Activated CD8-positive, alpha-beta memory T cell treated with anti-CD3 and anti-CD28 coated beads, Interleukin-2, amount 50 U/mL, for 4 hours (primary cell): Measurements from ENCODE around the gene DNAJC5.
A peak's percentile ranks its signal among the peaks of the same experiment; 100 is the strongest.
"Not testable (repeated sequence)": the region's sequence is repeated elsewhere in the genome, so short reads cannot be mapped to it uniquely, and the experiment has no call there.

Experiments used
- DNase-seq: peaks from one replicate; pipeline ENCODE4 v3.0.0-alpha.2; 2020

Gene DNAJC5

GRCh38 chr20:63969838-63970713 is 75.2 kb downstream of the DNAJC5 start, which contains the start of gene ZNF512B:
TSS of gene ZNF512B (minus strand) at chr20:63969930. CDS start at chr20:63967950, 1,980 bp downstream.
- peak; percentile 62 for DNase-seq

DNA sequence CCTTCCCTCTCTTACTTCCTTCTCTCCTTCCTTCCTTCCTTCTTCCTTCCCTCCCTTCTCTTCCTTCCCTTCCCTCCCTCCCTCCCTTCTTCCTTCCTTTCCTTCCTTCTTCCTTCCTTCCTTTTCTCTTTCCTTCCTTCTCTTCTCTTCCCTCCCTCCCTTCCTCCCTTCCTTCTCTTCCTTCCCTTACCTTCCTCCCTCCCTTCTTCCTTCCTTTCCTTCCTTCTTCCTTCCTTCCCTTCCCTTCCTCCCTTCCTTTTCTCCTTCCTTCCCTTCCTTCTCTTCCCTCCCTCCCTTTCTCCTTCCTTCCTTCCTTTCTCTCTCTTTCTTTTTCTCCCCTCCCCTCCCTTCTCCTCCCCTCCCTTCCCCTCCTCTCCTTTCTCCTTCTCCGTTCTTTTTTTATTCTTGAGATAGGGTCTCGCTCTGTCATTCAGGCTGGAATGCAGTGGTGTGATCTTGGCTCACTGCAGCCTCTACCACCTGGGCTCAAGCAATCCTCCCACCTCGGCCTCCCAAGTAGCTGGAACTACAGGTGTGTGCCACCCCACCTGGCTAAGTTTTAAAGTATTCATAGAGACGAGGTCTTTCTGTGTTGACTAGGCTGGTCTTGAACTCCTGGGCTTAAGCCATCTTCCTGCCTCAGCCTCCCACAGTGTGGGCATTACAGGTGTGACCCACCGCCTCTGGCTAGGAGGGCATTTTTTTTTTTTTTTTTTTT is 75.9 kb downstream of the DNAJC5 start:
- no peak for DNase-seq

GRCh38 chr20:63971960-63972311 is 77.0 kb downstream of the DNAJC5 start:
- DNase-seq: not testable (repeated sequence)

DNA sequence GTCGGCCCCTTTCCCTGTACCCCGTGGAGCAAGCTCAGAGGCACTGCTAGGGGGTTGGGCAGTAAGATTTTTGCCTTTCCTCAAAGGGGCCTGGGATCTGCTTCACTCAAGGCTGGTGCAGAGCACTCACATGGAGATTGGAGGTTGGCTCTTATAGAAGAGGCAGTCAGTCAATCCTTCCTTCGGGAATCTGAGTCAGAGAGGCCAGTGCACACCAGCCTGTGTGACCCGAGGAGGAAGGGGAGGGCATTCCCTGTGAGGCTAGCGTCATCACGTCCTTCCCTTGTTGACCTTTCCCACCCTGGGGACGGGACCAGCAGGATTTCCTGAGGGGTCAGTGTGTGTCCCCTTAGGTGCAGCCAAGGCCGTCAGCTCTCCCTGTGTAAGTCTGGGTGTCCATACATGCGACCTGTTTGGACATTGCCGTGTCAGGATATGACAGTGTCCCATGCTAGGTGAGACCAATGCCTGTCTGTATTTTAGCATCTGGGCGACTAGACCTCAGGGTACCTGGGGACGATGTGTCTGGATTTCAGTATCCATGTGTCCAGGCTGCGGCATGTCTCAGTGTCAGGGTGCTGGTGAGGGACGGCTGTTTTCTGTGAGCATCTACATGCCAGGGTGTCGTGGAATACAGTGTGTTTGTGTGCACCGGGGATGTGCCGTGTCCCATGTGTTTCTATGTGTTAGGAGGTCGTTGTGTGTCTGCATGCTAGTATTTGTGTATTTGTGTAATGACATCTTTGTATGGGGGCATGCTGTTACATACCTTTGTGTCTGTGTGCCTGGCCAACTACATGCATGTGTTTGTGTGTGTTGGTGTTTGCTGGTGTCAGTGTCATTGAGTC is 77.6 kb downstream of the DNAJC5 start:
- no peak for DNase-seq

- no peak for DNase-seq
Measured at GRCh38 chr20:63973160-63973479, 78.2 kb downstream of the DNAJC5 start.

GRCh38 chr20:63973636-63974401 is 78.9 kb downstream of the DNAJC5 start:
- DNase-seq: peak; percentile 84

GRCh38 chr20:63974402-63975200 is 79.7 kb downstream of the DNAJC5 start:
- DNase-seq: no peak

DNA sequence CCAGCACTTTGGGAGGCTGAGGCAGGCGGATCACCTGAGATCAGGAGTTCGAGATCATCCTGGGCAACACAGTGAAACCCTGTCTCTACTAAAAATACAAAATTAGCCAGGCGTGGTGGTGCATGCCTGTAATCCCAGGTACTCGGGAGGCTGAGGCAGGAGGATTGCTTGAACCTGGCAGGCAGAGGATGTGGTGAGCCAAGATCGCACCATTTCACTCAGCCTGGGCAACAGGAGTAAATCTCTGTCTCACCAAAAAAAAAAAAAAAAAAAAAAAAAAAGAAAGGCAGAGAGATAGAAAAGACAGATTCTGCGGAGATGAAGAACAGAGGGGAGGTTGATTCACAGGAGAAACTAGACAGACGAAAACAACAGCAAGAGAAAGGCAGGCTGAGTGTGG is 81.6 kb downstream of the DNAJC5 start:
- DNase-seq: not testable (repeated sequence)

DNA sequence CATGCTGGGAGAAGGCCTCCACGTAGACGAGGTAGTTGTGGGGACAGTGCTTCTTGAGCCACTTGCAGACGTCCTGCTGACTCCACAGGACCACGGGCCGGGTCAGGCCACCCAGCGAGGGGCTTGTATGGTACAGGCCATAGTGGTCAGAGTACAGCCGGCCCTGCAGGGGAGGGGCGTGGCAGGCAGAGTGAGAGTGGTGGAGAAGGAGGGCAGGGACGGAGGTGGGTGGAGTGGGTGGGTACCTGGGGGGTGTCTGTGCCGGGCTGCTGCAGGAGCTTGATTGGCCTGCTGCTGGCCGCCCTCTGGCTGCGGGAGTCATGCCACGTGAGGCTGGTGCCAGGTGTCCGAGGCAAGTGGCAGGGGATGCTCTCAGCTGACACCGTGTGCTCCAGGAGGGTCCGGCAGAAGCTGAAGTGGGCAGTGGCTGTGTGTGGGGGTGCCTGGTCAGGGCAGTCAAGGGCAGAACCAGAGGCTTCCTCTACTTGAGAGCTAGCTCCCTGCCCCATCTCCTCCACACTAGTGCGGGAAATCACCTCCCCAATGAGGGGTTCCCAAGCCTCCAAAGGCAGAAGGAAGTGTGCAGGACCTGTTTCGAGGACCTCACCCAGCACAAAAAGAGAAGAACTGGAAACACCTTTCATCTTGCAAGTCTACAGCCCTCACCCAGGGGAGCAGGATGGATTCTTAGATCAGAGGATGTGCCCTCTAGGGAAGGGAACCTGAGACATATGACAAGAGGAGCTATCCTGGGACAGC is 82.2 kb downstream of the DNAJC5 start:
- no peak for DNase-seq

DNA sequence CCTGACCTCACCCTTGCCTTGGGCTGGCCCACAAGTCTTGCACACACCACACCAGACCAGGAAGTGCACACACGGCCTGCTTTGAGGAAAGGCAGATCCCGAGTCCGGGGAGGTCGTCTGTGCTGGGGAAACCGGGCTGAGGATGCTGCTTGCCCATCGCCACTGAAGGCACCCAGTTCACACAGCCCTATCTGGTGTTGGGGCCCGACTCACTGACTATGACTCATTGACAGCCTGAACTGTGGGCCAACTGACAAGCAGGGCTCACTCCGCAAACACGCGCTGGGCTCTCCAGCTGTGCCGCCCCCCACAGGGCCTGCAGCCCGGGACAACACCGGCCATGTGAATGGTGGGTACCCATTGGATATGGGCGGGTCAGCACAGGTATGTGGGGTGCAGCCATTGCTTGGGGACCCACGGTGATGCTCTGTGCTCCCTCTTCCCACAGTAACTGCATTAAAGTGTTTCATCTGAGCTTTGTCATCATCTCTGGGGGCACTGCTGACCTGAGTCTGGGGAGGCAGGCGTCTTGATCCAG is 82.9 kb downstream of the DNAJC5 start:
- DNase-seq: peak; percentile 60

GRCh38 chr20:63978319-63979228 is 83.6 kb downstream of the DNAJC5 start:
- DNase-seq: no peak

DNA sequence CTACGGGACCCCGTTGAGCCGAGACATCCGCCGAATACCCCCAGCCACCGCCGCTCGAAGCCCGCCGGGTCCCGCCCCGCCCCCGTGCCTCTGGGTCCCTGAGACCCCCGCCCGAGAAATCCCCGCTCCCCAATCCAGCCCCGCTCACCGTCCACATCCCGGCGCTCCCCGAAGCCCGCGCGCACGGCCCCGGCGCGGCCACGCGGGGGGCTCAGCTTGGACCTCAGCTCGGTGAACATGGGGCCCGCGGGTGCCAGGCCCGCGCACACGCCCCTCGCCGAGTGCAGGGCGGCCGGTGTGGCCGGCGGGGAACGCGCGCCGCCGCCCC is 84.3 kb downstream of the DNAJC5 start:
- DNase-seq: no peak

- DNase-seq: peak; percentile 82
Measured at GRCh38 chr20:63979557-63980316, 84.8 kb downstream of the DNAJC5 start, which contains the start of gene SAMD10. TSS of gene SAMD10 (minus strand) at chr20:63979642. CDS start at chr20:63979467, 175 bp downstream.

GRCh38 chr20:63980317-63980805 is 85.4 kb downstream of the DNAJC5 start:
- DNase-seq: no peak

DNA sequence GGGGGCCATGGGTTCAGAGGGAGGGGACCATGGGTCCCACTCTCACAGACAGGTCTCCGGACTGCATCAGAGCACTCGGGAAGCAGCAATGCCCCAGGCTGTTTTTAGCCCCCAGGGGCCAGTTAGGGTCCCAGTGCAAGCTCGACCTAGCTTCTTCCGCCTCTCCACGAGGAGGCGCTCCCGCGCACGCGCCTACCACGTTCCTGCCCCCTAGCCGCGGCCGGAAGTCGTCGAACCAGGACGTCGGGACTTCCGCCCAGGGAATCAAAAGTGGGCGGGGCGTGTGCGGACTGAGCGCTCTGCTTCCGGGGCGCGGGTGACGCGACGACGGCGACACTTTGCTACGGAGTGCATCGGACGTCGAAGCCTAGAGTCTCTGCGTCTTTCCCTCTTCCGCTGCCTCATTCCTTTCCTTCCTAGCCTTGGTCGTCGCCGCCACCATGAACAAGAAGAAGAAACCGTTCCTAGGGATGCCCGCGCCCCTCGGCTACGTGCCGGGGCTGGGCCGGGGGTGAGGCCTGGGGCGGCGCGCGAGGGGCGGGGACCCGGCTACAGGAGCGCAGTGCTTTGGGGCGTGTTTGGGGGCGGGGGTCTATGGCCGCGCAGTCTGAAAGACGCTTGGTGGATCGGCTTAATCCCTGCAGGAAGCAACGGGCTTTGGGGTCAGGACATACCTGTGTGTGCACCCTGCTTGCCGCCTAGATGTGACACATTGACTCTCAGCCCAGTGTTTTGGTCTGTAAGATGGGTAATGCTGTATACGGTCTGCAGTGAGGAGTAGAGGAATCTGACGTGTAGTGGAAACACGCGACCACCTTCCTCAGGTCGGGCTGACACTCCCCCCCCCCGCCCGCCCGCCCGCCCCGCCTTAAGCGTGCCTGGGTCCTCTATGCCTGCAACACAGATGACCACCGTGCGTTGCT is 86.1 kb downstream of the DNAJC5 start, which contains the start of gene PRPF6:
Gene PRPF6, plus strand, starts transcription at position 327 of the 923 bp plus-strand sequence. Its CDS starts 114 bp downstream, at position 441.
- peak; percentile 95 for DNase-seq

- DNase-seq: no peak
Measured at GRCh38 chr20:63982937-63983336, 88.0 kb downstream of the DNAJC5 start.
